NB4 (cell line): ENCODE measurements around the gene HPCAL4.

Experiments used
- DNase-seq: peaks from one replicate; pipeline ENCODE4 v3.0.0; 2010; ENCODE audit warnings: low read depth
- H3K4me3 ChIP-seq: one replicate; pipeline ENCODE4 v1.5.1; 2011; ENCODE audit warnings: mild to moderate bottlenecking, low read depth, low read length, moderate library complexity
- MYC ChIP-seq: IDR thresholded peaks from 2 replicates; pipeline ENCODE4 v1.6.1; 2011; ENCODE audit warnings: low read depth, low read length
- POLR2A ChIP-seq: IDR thresholded peaks from 2 replicates; pipeline ENCODE4 v1.6.1; 2011; ENCODE audit warnings: mild to moderate bottlenecking; ENCODE audit not compliant: insufficient read length; ENCODE audit errors: extremely low read depth
- TF ChIP-seq, protein P1 (sequence below): IDR thresholded peaks from 2 replicates; pipeline ENCODE4 v1.6.1; 2011; ENCODE audit warnings: low read depth, low read length
- TF ChIP-seq, protein P2 (sequence below): IDR thresholded peaks from one replicate; pipeline ENCODE4 v1.5.1; 2012; ENCODE audit warnings: low read depth, low read length

HPCAL4 gene

DNA sequence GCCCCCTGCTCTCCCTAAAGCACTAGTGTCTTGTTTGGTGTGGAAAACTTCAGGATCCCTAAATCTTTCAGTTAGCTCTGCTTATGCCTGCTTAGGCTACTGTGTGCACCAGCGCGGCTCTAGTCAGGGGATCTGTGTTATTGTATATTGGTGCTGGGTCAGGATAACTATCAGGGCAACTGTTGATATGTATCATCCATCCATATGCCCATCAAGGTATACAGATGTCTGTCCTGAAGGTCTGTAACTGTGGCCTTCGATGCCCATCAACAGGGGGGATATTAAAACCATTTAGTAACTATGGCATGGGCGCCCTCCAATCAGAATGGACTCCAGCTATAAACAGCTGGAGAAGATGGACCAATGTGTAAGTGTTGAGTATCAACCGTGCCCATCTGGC, 31.7 kb downstream of the HPCAL4 start:
- no peak for TF ChIP-seq POLR2A
- TF ChIP-seq, protein P1, sequence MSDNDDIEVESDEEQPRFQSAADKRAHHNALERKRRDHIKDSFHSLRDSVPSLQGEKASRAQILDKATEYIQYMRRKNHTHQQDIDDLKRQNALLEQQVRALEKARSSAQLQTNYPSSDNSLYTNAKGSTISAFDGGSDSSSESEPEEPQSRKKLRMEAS: no peak
- TF ChIP-seq, protein P2, sequence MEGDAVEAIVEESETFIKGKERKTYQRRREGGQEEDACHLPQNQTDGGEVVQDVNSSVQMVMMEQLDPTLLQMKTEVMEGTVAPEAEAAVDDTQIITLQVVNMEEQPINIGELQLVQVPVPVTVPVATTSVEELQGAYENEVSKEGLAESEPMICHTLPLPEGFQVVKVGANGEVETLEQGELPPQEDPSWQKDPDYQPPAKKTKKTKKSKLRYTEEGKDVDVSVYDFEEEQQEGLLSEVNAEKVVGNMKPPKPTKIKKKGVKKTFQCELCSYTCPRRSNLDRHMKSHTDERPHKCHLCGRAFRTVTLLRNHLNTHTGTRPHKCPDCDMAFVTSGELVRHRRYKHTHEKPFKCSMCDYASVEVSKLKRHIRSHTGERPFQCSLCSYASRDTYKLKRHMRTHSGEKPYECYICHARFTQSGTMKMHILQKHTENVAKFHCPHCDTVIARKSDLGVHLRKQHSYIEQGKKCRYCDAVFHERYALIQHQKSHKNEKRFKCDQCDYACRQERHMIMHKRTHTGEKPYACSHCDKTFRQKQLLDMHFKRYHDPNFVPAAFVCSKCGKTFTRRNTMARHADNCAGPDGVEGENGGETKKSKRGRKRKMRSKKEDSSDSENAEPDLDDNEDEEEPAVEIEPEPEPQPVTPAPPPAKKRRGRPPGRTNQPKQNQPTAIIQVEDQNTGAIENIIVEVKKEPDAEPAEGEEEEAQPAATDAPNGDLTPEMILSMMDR: no peak
- H3K4me3 ChIP-seq: no peak overlapping the region
- no peak for DNase-seq

DNA sequence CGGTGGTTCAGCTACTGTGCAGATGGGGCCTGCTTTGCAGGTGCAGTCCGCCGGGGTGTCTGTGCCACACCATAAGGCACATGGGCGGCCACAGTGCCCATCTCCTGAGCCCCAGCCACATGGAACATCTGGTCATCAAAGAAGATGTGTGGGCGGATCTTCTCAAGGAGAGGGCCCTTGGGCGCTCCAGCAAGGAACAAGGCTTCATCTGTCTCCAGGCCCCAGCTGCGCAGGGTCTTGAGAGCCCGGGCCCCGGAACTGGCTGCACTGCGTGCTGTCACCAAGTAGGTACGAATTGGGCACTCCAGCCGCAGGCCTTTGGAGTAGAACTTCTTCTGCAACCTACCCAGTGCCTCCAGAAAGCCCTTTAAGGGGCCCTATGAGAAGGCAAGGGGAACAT, 32.1 kb downstream of the HPCAL4 start:
- DNase-seq: no peak
- H3K4me3 ChIP-seq: no peak overlapping the region
- TF ChIP-seq MYC (no peak), POLR2A (no peak)
- TF ChIP-seq, protein P1: no peak
- TF ChIP-seq, protein P2: no peak

DNA sequence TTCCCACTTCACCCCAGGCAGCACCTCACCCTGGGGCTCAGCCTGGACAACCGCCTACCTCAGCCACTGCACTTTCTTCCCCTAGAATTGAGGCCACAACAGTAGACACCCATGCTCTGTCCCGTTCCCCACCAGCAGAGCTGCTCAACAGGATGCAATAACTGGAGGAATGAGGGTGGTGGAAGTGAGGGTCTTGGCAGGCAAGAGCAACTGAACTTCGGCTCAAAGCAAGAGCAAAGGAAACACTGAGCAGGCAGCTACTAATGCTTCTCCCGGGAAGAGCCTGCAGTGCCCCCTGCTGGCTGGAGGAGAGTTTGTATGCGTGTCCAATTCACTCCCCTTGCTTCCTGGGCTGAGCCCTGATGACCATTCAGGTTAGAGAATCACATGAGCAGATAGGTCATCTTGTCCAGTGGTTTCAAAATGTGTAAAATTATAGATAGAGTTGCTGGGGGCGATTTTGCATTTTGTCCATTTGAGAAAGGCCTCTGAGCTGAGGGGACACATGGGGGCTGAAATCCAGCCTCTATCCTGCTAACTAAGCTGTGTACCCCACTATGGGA, 33.2 kb downstream of the HPCAL4 start:
- peak; percentile 82 for DNase-seq
- H3K4me3 ChIP-seq: no peak overlapping the region
- TF ChIP-seq, protein P1: peak; percentile 43; the same call in 1 of the 2 replicates
- TF ChIP-seq, protein P2: peak; percentile 84
- TF ChIP-seq POLR2A (no peak), MYC (no peak)

DNA sequence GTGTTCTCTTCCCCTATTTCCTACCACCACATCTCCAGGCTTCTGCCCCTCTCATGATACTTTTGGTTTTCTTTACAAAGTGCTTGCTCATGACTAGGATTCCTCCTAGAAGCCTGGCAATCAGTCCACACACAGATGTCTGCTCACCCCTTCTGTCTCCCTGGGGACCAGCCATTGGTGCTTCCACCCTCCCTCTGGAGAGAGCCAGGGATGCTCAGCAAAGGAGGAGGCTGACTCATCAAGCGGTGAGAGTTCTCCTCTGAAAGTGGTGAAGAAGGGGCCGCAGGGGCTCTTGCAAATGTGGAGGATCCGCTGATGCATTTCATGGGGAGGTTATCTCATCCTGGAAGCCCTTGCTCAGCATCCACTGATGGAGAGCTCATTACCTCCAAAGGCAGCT, 33.8 kb downstream of the HPCAL4 start:
- H3K4me3 ChIP-seq: no peak overlapping the region
- TF ChIP-seq, protein P2: no peak
- no peak for TF ChIP-seq POLR2A
- TF ChIP-seq MYC: no peak
- TF ChIP-seq, protein P1: no peak
- peak; percentile 44 for DNase-seq

DNA sequence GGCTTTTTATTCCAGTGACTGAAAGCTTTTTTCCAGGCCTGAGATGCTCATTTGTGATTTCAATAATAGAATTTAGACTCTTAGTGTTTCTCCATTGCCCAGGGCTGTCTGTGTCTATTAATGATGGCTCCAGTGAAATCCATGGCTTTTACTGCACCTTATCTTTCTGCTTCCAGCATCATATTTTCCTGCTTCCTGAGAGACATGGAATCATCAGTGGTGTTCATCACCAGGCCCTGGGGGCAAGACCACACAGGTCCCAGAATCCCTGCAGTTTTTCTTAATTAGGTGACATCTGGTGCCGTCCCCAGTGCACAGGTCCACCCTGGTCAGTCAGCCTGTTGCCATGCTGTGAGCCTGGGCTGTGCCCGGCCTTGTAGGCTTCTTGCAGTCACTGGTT, 34.8 kb downstream of the HPCAL4 start:
- DNase-seq: no peak
- TF ChIP-seq POLR2A (no peak), MYC (no peak)
- TF ChIP-seq, protein P2: no peak
- H3K4me3 ChIP-seq: no peak overlapping the region

DNA sequence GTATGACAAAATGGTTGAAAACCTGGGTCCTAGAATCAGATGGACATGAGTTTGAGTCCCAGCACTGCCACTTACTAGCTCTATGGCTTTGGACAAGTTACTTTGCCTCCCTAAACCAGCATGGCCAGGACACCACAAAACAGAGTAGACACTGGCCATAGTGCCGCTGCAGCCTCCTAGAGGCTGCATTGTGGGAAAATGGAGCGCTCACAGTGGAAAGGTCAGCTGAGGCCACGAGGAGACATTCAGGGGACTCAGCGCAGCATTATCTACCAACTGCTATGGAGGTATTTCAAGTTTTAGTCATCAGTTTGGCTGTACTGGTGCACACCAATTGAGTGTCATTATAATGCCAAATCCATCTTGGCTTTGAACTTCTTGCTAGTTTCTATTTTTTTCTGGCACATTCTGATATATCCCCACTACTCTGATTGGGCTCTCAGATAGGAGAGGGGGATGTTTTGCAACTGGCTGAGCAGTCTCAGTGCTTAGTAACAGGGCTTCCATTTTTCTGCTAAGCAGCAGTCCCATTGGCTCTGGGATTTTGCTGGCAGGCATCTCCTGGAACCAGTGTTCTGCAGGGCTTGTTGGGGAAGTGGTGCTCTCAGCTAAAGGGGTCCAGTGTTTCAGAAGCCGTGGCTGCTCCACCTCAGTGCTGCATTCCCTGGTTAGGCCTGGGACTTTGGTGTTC, 35.5 kb downstream of the HPCAL4 start:
- TF ChIP-seq POLR2A: no peak
- TF ChIP-seq, protein P2: no peak
- TF ChIP-seq, protein P1: no peak
- TF ChIP-seq MYC: no peak
- DNase-seq: no peak
- no peak overlapping the region for H3K4me3 ChIP-seq
